Astrocyte of the cerebellum (primary cell): ENCODE measurements around the gene PRKCZ.

ENCODE experiments used
- DNase-seq: peaks from one replicate; pipeline ENCODE4 v3.0.0-alpha.2; 2011; ENCODE audit warnings: low read depth
- H3K4me3 ChIP-seq: 2 replicates; pipeline ENCODE4 v1.5.1; 2011; ENCODE audit warnings: mild to moderate bottlenecking, low read depth, low read length, moderate library complexity
- CTCF ChIP-seq: IDR thresholded peaks from 2 replicates; pipeline ENCODE4 v1.5.1; 2012; ENCODE audit warnings: low read length, low read depth, moderate library complexity, mild to moderate bottlenecking; ENCODE audit errors: missing control alignments
- in situ Hi-C: cut with HindIII; loops from 2 replicates; pipeline ENCODE4 v1.10.0; 2017; ENCODE audit warnings: low sequenced_read_pairs

The PRKCZ gene

GRCh38 chr1:2019172-2019543 lies 31.1 kb upstream of the PRKCZ start, which contains the start of gene GABRD:
GABRD (plus strand) TSS chr1:2019345; CDS start chr1:2019424, 79 bp downstream.
- H3K4me3 ChIP-seq: no peak within 1 kb of the TSS
- no peak for DNase-seq
- in situ Hi-C loops: no loop called here
- TF ChIP-seq CTCF: no peak

- TF ChIP-seq CTCF: no peak
- in situ Hi-C loops: no loop called here
- DNase-seq: no peak
- H3K4me3 ChIP-seq: no peak overlapping the region
Measured at GRCh38 chr1:2019571-2020309, 30.5 kb upstream of the PRKCZ start.

- in situ Hi-C loops: no loop called here
- H3K4me3 ChIP-seq: no peak overlapping the region
- no peak for TF ChIP-seq CTCF
- no peak for DNase-seq
Measured at GRCh38 chr1:2020310-2020655, 29.9 kb upstream of the PRKCZ start.

GRCh38 chr1:2021550-2021949 lies 28.7 kb upstream of the PRKCZ start:
- in situ Hi-C loops: no loop called here
- no peak overlapping the region for H3K4me3 ChIP-seq
- no peak for DNase-seq
- no peak for TF ChIP-seq CTCF

GRCh38 chr1:2022063-2022770 lies 28.0 kb upstream of the PRKCZ start:
- TF ChIP-seq CTCF: no peak
- in situ Hi-C loops: no loop called here
- H3K4me3 ChIP-seq: no peak overlapping the region
- no peak for DNase-seq

- H3K4me3 ChIP-seq: no peak overlapping the region
- DNase-seq: no peak
- in situ Hi-C loops: no loop called here
- no peak for TF ChIP-seq CTCF
Measured at GRCh38 chr1:2023187-2023586, 27.0 kb upstream of the PRKCZ start.
